GM12801 (cell line): ENCODE measurements around the gene NEURL1.

Experiments
- TF ChIP-seq, protein P1 (sequence below): IDR thresholded peaks from one replicate; pipeline ENCODE4 v1.5.1; 2011; ENCODE audit warnings: control low read depth; ENCODE audit not compliant: insufficient read length; ENCODE audit errors: extremely low read depth

The NEURL1 gene

GRCh38 chr10:103493362-103493915 is at the start of gene NEURL1:
Gene NEURL1 (plus strand): TSS chr10:103493705. CDS start chr10:103494388, 683 bp downstream.
- TF ChIP-seq, protein P1, sequence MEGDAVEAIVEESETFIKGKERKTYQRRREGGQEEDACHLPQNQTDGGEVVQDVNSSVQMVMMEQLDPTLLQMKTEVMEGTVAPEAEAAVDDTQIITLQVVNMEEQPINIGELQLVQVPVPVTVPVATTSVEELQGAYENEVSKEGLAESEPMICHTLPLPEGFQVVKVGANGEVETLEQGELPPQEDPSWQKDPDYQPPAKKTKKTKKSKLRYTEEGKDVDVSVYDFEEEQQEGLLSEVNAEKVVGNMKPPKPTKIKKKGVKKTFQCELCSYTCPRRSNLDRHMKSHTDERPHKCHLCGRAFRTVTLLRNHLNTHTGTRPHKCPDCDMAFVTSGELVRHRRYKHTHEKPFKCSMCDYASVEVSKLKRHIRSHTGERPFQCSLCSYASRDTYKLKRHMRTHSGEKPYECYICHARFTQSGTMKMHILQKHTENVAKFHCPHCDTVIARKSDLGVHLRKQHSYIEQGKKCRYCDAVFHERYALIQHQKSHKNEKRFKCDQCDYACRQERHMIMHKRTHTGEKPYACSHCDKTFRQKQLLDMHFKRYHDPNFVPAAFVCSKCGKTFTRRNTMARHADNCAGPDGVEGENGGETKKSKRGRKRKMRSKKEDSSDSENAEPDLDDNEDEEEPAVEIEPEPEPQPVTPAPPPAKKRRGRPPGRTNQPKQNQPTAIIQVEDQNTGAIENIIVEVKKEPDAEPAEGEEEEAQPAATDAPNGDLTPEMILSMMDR = no peak

GRCh38 chr10:103444478-103444877 is 49.0 kb upstream of the NEURL1 start:
- TF ChIP-seq, protein P1 = no peak

GRCh38 chr10:103445366-103445765 is 48.1 kb upstream of the NEURL1 start:
- TF ChIP-seq, protein P1 = no peak

- TF ChIP-seq, protein P1 = no peak
Observed at GRCh38 chr10:103445767-103446567, 47.5 kb upstream of the NEURL1 start.

- TF ChIP-seq, protein P1 = no peak
Observed at GRCh38 chr10:103447187-103447586, 46.3 kb upstream of the NEURL1 start.

GRCh38 chr10:103448746-103449145 is 44.8 kb upstream of the NEURL1 start:
- TF ChIP-seq, protein P1 = no peak

- TF ChIP-seq, protein P1 = no peak
Observed at GRCh38 chr10:103449208-103450144, 44.0 kb upstream of the NEURL1 start.
